Esophagus muscularis mucosa (tissue), 4 donors: Measurements from ENCODE around the gene KIAA0040.

Source experiments
- CTCF ChIP-seq, 3 experiments: fragments of 200-600 bp in 2 of 3; fragments of 450-650 bp in 1 of 3; sonication (generic) in 2 of 3; IDR thresholded peaks; one replicate each; pipeline ENCODE4 v1.5.1; 2017 to 2019; ENCODE audit warnings: antibody characterized with exemption in 3 of 3, mild to moderate bottlenecking in 2 of 3, moderate library complexity in 1 of 3
- EP300 ChIP-seq: sonication (generic); formaldehyde crosslinking; IDR thresholded peaks from one replicate; pipeline ENCODE4 v1.6.1; 2017; ENCODE audit warnings: antibody characterized with exemption
- POLR2A ChIP-seq: fragments of 450-650 bp; IDR thresholded peaks from one replicate; pipeline ENCODE4 v1.6.1; 2017; ENCODE audit warnings: antibody characterized with exemption, moderate library complexity, mild to moderate bottlenecking, low read depth
- POLR2AphosphoS5 ChIP-seq, 2 donors: sonication (generic); formaldehyde crosslinking; IDR thresholded peaks; one replicate each; pipeline ENCODE4 v1.6.1; 2017; ENCODE audit warnings: antibody characterized with exemption in 2 of 2

GRCh38 chr1:175211656-175212055 lies 19.1 kb upstream of the KIAA0040 start:
- no peak for TF ChIP-seq CTCF (IDR thresholded peaks at IDR 0.05)
- no peak for TF ChIP-seq POLR2A
- TF ChIP-seq POLR2AphosphoS5 (IDR thresholded peaks at IDR 0.05) = no peak
- TF ChIP-seq EP300 = no peak
